IPS-15b (cell line): ENCODE data around the gene ERBB3.
A peak's percentile ranks its signal among the peaks of the same experiment; 100 is the strongest.
"Not testable (repeated sequence)": the region's sequence is repeated elsewhere in the genome, so short reads cannot be mapped to it uniquely, and the experiment has no call there.

ENCODE experiments used
- H3K27me3 ChIP-seq: one replicate; pipeline ENCODE4 v1.6.1; 2013; ENCODE audit warnings: low read length; ENCODE audit not compliant: control insufficient read depth, insufficient read depth
- H3K36me3 ChIP-seq: one replicate; pipeline ENCODE4 v1.6.1; 2013; ENCODE audit warnings: low read length; ENCODE audit not compliant: control insufficient read depth, insufficient read depth
- H3K4me1 ChIP-seq: one replicate; pipeline ENCODE4 v1.6.1; 2013; ENCODE audit warnings: mild to moderate bottlenecking, low read length; ENCODE audit not compliant: control insufficient read depth, insufficient read depth
- H3K4me3 ChIP-seq: one replicate; pipeline ENCODE4 v1.5.1; 2013; ENCODE audit warnings: low read depth, low read length
- H3K9ac ChIP-seq: one replicate; pipeline ENCODE4 v1.6.1; 2013; ENCODE audit warnings: low read depth, mild to moderate bottlenecking, low read length
- H3K9me3 ChIP-seq: one replicate; pipeline ENCODE4 v1.6.1; 2013; ENCODE audit warnings: mild to moderate bottlenecking, low read length; ENCODE audit not compliant: control insufficient read depth, insufficient read depth

ERBB3 gene

GRCh38 chr12:56046027-56046780 lies 33.8 kb upstream of the ERBB3 start:
- peaks cover 7% of the 10 kb centered on the region for H3K36me3 ChIP-seq
- H3K4me1 ChIP-seq, result no peaks in the 10 kb centered on the region
- H3K9ac ChIP-seq, result no peak overlapping the region
- no peaks in the 10 kb centered on the region for H3K27me3 ChIP-seq
- H3K4me3 ChIP-seq, result no peak overlapping the region
- no peaks in the 10 kb centered on the region for H3K9me3 ChIP-seq

GRCh38 chr12:56053407-56053893 lies 26.5 kb upstream of the ERBB3 start:
- Histone ChIP-seq H3K9ac (no peak overlapping the region), H3K4me1 (no peaks in the 10 kb centered on the region), H3K27me3 (no peaks in the 10 kb centered on the region), H3K36me3 (no peaks in the 10 kb centered on the region), H3K4me3 (no peak overlapping the region), H3K9me3 (no peaks in the 10 kb centered on the region)

GRCh38 chr12:56059964-56060363 lies 20.0 kb upstream of the ERBB3 start:
- H3K4me1 ChIP-seq, H3K27me3 ChIP-seq, H3K9ac ChIP-seq, H3K4me3 ChIP-seq, H3K36me3 ChIP-seq, H3K9me3 ChIP-seq: not testable (repeated sequence)

GRCh38 chr12:56061982-56062381 lies 18.0 kb upstream of the ERBB3 start:
- no peak overlapping the region for H3K9ac ChIP-seq
- no peak overlapping the region for H3K4me3 ChIP-seq
- H3K4me1 ChIP-seq, result no peaks in the 10 kb centered on the region
- H3K27me3 ChIP-seq, result no peaks in the 10 kb centered on the region
- H3K9me3 ChIP-seq, result no peaks in the 10 kb centered on the region
- no peaks in the 10 kb centered on the region for H3K36me3 ChIP-seq

- Histone ChIP-seq H3K36me3 (no peaks in the 10 kb centered on the region), H3K9ac (no peak overlapping the region), H3K27me3 (no peaks in the 10 kb centered on the region), H3K4me3 (no peak overlapping the region), H3K9me3 (no peaks in the 10 kb centered on the region), H3K4me1 (no peaks in the 10 kb centered on the region)
Measured at GRCh38 chr12:56062996-56063395, 17.0 kb upstream of the ERBB3 start.

GRCh38 chr12:56071648-56072047 lies 8.3 kb upstream of the ERBB3 start:
- Histone ChIP-seq H3K4me1 (no peaks in the 10 kb centered on the region), H3K27me3 (no peaks in the 10 kb centered on the region), H3K4me3 (no peak overlapping the region), H3K9ac (no peak overlapping the region), H3K9me3 (no peaks in the 10 kb centered on the region), H3K36me3 (no peaks in the 10 kb centered on the region)

- Histone ChIP-seq H3K4me3 (no peak overlapping the region), H3K36me3 (no peaks in the 10 kb centered on the region), H3K27me3 (no peaks in the 10 kb centered on the region), H3K4me1 (peaks cover 4% of the 10 kb centered on the region), H3K9me3 (no peaks in the 10 kb centered on the region), H3K9ac (no peak overlapping the region)
Measured at GRCh38 chr12:56074396-56074795, 5.6 kb upstream of the ERBB3 start.

- not testable (repeated sequence) for H3K4me3 ChIP-seq, H3K9me3 ChIP-seq, H3K36me3 ChIP-seq, H3K27me3 ChIP-seq, H3K9ac ChIP-seq
- peaks cover 18% of the 10 kb centered on the region for H3K4me1 ChIP-seq
Measured at GRCh38 chr12:56077966-56078365, 2.0 kb upstream of the ERBB3 start.

GRCh38 chr12:56078427-56078826 lies 1.5 kb upstream of the ERBB3 start:
- Histone ChIP-seq H3K27me3 (no peaks in the 10 kb centered on the region), H3K36me3 (no peaks in the 10 kb centered on the region), H3K4me1 (peaks cover 18% of the 10 kb centered on the region), H3K4me3 (peak overlapping the region; percentile 90), H3K9me3 (no peaks in the 10 kb centered on the region), H3K9ac (no peak overlapping the region)

- H3K9me3 ChIP-seq, result no peaks in the 10 kb centered on the region
Measured at GRCh38 chr12:56078931-56079722, 838 bp upstream of the ERBB3 start.

GRCh38 chr12:56080556-56081138 lies 682 bp downstream of the ERBB3 start:
- Histone ChIP-seq H3K9me3 (no peaks in the 10 kb centered on the region), H3K27me3 (no peaks in the 10 kb centered on the region), H3K36me3 (peaks cover 12% of the 10 kb centered on the region), H3K4me1 (peaks cover 18% of the 10 kb centered on the region), H3K4me3 (peak overlapping the region; percentile 90), H3K9ac (peak overlapping the region; percentile 89)

More at GRCh38 chr12:56078931-56079722, 838 bp upstream of the ERBB3 start:
- H3K4me3 ChIP-seq, result peak overlapping the region; percentile 90
- H3K9ac ChIP-seq, result peak overlapping the region; percentile 89
- H3K27me3 ChIP-seq, result no peaks in the 10 kb centered on the region
- peaks cover 18% of the 10 kb centered on the region for H3K4me1 ChIP-seq
- H3K36me3 ChIP-seq, result peaks cover 5% of the 10 kb centered on the region
